HCT116 (cell line): ENCODE data around the gene RAB1A. TPM values are rescaled to one million over a fixed set of nuclear protein-coding genes. Genes with fewer than 3 reads are reported as not detected.

Experiments used
- ATAC-seq: fragments of 200-7000 bp; cut with Tn5 transposase; 2 replicates; pipeline ENCODE4 v1.9.1; 2020; ENCODE audit warnings: mild to moderate bottlenecking, moderate library complexity
- BruUV-seq: library from RNA; stranded (reverse); fragments of 400-500 nt; replicated peaks from 2 replicates; lab custom pipeline; 2021; lab: Mats Ljungman, UMichigan
- CTCF ChIA-PET: fragments of 300-600 bp; sonication (Branson Sonifier 250); formaldehyde crosslinking; loops from one replicate; lab custom pipeline; 2021; ENCODE audit warnings: antibody characterized with exemption; lab: Charles Lee
- POLR2A ChIA-PET: fragments of 300-600, 350-600 bp; sonication (Branson Sonifier 250); formaldehyde crosslinking; loops from one replicate; lab custom pipeline; 2021; ENCODE audit warnings: antibody characterized with exemption; lab: Charles Lee
- RAD21 ChIA-PET, 2 experiments: fragments of 300-600 bp; sonication (Branson Sonifier 250); formaldehyde crosslinking; loops; one replicate each; lab custom pipeline; 2023; ENCODE audit warnings: low total read pairs in 2 of 2; ENCODE audit not compliant: uncharacterized antibody in 2 of 2, unreplicated experiment in 2 of 2, low non-redundant PET in 1 of 2; lab: Charles Lee
- DNase-seq: peaks from one replicate; pipeline ENCODE4 v3.0.0-alpha.2; 2010; ENCODE audit warnings: low read depth, low spot score
- H2AFZ ChIP-seq: fragments of 200-600 bp; shearing (Covaris generic), sonication (generic); 2 replicates; pipeline ENCODE4 v1.6.1; 2017; ENCODE audit warnings: low read depth, mixed run types, mixed read lengths, antibody characterized with exemption, low read length; ENCODE audit not compliant: poor library complexity, severe bottlenecking
- H3K27ac ChIP-seq: 2 replicates; pipeline ENCODE4 v1.5.1; 2012; ENCODE audit warnings: low read depth, low read length
- H3K27me3 ChIP-seq: fragments of 200-600 bp; sonication (generic); 2 replicates; pipeline ENCODE4 v1.6.1; 2016; ENCODE audit warnings: mixed run types, low read length, mixed read lengths; ENCODE audit not compliant: insufficient read depth
- H3K36me3 ChIP-seq, 2 experiments: fragments of 200-500 bp in 1 of 2; fragments of 200-600 bp in 1 of 2; sonication (Bioruptor generic) in 1 of 2; sonication (generic) in 1 of 2; 2 replicates each; pipeline versions ENCODE4 v1.5.1 to v1.6.1; 2014 to 2016; ENCODE audit warnings: low read length in 2 of 2, inconsistent platforms in 1 of 2, mixed read lengths in 1 of 2, mixed run types in 1 of 2; ENCODE audit not compliant: insufficient read depth in 2 of 2, control insufficient read depth in 1 of 2
- H3K4me1 ChIP-seq, 2 experiments: fragments of 200-600 bp in 1 of 2; sonication (generic) in 1 of 2; 2 replicates each; pipeline versions ENCODE4 v1.5.1 to v1.6.1; 2012 to 2017; ENCODE audit warnings: low read length in 2 of 2, inconsistent platforms in 1 of 2, mild to moderate bottlenecking in 1 of 2, mixed read lengths in 1 of 2, mixed run types in 1 of 2, moderate library complexity in 1 of 2; ENCODE audit not compliant: insufficient read depth in 2 of 2, control insufficient read depth in 1 of 2
- H3K4me2 ChIP-seq: fragments of 200-600 bp; sonication (generic); 2 replicates; pipeline ENCODE4 v1.6.1; 2017; ENCODE audit warnings: mixed run types, low read length, mixed read lengths
- H3K4me3 ChIP-seq, 2 experiments: fragments of 200-600 bp in 1 of 2; sonication (generic) in 1 of 2; replicated peaks in 1 of 2; 2 replicates each; pipeline ENCODE4 v1.5.1; 2011 to 2016; ENCODE audit warnings: low read length in 2 of 2, control low read depth in 1 of 2, low read depth in 1 of 2, mild to moderate bottlenecking in 1 of 2, mixed read lengths in 1 of 2, mixed run types in 1 of 2
- H3K79me2 ChIP-seq: fragments of 200-600 bp; sonication (generic); 2 replicates; pipeline ENCODE4 v1.6.1; 2017; ENCODE audit warnings: mild to moderate bottlenecking, mixed run types, low read length, moderate library complexity, mixed read lengths; ENCODE audit not compliant: insufficient read depth
- H3K9ac ChIP-seq: fragments of 200-600 bp; sonication (generic); 2 replicates; pipeline ENCODE4 v1.6.1; 2016; ENCODE audit warnings: low read length, mixed read lengths
- H3K9me2 ChIP-seq: fragments of 200-600 bp; sonication (generic), shearing (Covaris generic); 2 replicates; pipeline ENCODE4 v1.6.1; 2017; ENCODE audit warnings: mixed run types, mild to moderate bottlenecking, moderate library complexity; ENCODE audit not compliant: insufficient read depth
- H3K9me3 ChIP-seq, 2 experiments: fragments of 200-500 bp in 1 of 2; fragments of 200-600 bp in 1 of 2; sonication (Bioruptor generic) in 1 of 2; sonication (generic) in 1 of 2; 2 replicates each; pipeline ENCODE4 v1.6.1; 2014 to 2017; ENCODE audit warnings: low read length in 2 of 2, mixed read lengths in 2 of 2, inconsistent platforms in 1 of 2, low read depth in 1 of 2, mild to moderate bottlenecking in 1 of 2, mixed run types in 1 of 2, moderate library complexity in 1 of 2; ENCODE audit not compliant: control insufficient read depth in 1 of 2, insufficient read depth in 1 of 2
- H4K20me1 ChIP-seq: fragments of 200-600 bp; sonication (generic), shearing (Covaris generic); 2 replicates; pipeline ENCODE4 v1.6.1; 2017; ENCODE audit warnings: mixed run types, mild to moderate bottlenecking, moderate library complexity; ENCODE audit not compliant: insufficient read depth
- ATF3 ChIP-seq: IDR thresholded peaks from 2 replicates; pipeline ENCODE4 v1.6.1; 2012
- CEBPB ChIP-seq: IDR thresholded peaks from 2 replicates; pipeline ENCODE4 v1.6.1; 2012; ENCODE audit warnings: low read depth
- CTCF ChIP-seq, 3 experiments: fragments of 200-600 bp in 1 of 3; sonication (generic) in 1 of 3; IDR thresholded peaks in 2 of 3; conservative IDR thresholded peaks in 1 of 3; 2 replicates each; pipeline ENCODE4 v1.5.1; 2012 to 2017; ENCODE audit warnings: low read depth in 2 of 3, low read length in 2 of 3, antibody characterized with exemption in 1 of 3, borderline replicate concordance in 1 of 3, control low read depth in 1 of 3, mild to moderate bottlenecking in 1 of 3, mixed read lengths in 1 of 3, mixed run types in 1 of 3, moderate library complexity in 1 of 3; ENCODE audit not compliant: insufficient read depth in 1 of 3
- EGR1 ChIP-seq: IDR thresholded peaks from 2 replicates; pipeline ENCODE4 v1.6.1; 2012; ENCODE audit warnings: low read depth
- EZH2phosphoT487 ChIP-seq: fragments of 200-600 bp; IDR thresholded peaks from 2 replicates; pipeline ENCODE4 v1.6.1; 2018; ENCODE audit warnings: antibody characterized with exemption, borderline replicate concordance
- FOSL1 ChIP-seq: IDR thresholded peaks from 2 replicates; pipeline ENCODE4 v1.6.1; 2012; ENCODE audit warnings: low read depth
- MAX ChIP-seq: IDR thresholded peaks from 2 replicates; pipeline ENCODE4 v1.6.1; 2012
- POLR2AphosphoS5 ChIP-seq: IDR thresholded peaks from 2 replicates; pipeline ENCODE4 v1.6.1; 2011; ENCODE audit warnings: mild to moderate bottlenecking, low read depth, low read length, moderate library complexity
- SIN3A ChIP-seq: IDR thresholded peaks from 2 replicates; pipeline ENCODE4 v1.6.1; 2012; ENCODE audit warnings: low read depth
- SP1 ChIP-seq: IDR thresholded peaks from 2 replicates; pipeline ENCODE4 v1.6.1; 2012; ENCODE audit warnings: low read depth
- ZNF274 ChIP-seq: fragments of 200-500 bp; sonication (Bioruptor generic); IDR thresholded peaks from 2 replicates; pipeline ENCODE4 v1.6.1; 2014; ENCODE audit warnings: mild to moderate bottlenecking, low read depth, low read length, inconsistent platforms
- intact Hi-C: fragments of 100-400 bp; cut with micrococcal nuclease; formaldehyde crosslinking; loops from 2 replicates; pipeline ENCODE4 v1.10.0; 2022
- total RNA-seq: library from RNA; stranded (reverse); gene quantifications from one replicate; pipeline ENCODE4 v1.2.1, GENCODE V29; 2021; ENCODE audit not compliant: unreplicated experiment

The RAB1A gene
- total RNA-seq, 1 experiment from 2014 or later, result 131 TPM

DNA sequence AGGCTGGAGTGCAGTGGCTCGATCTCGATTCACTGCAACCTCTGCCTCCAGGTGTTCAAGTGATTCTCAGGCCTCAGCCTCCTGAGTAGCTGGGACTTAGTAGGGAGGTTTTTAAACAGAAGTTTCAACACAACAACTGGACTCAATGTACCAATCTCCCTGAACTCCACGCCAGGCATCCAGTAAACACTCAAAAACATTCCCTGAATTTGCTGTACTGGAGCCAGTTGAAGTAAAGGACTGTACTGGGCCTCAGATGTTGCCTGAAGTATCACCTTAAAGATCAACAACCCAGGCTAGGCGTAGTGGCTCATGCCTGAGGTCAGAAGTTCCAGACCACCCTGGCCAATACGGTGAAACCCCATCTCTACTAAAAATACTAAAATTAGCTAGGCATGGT, 22.4 kb downstream of the RAB1A start:
- DNase-seq (no peak), ATAC-seq (no peak)
- peaks cover 99% of the 10 kb centered on the region for H3K79me2 ChIP-seq
- no peaks in the 10 kb centered on the region for H3K4me1 ChIP-seq
- intact Hi-C loops, result no loop called here
- ChIA-PET POLR2A (no interaction called here), RAD21 (no interaction called here), CTCF (no interaction called here)
- BruUV-seq, result no TSS peak
- H2AFZ ChIP-seq, result no peak overlapping the region
- H3K27me3 ChIP-seq, result no peaks in the 10 kb centered on the region
- H4K20me1 ChIP-seq, result peaks cover 9% of the 10 kb centered on the region
- H3K9me2 ChIP-seq, result no peaks in the 10 kb centered on the region
- H3K36me3 ChIP-seq, result peaks cover 0 to 10% of the 10 kb centered on the region in 2 experiments; a peak in 3 of 4 replicates
- H3K9ac ChIP-seq, result no peak overlapping the region
- TF ChIP-seq CTCF (IDR thresholded peaks at IDR 0.05 in 2 of 3, conservative IDR thresholded peaks at IDR 0.05 in 1 of 3; ENCODE audit: borderline replicate concordance in 1 of 3, insufficient read depth in 1 of 3, low read depth in 2 of 3, low read length in 2 of 3) (no peak), MAX (no peak), FOSL1 (no peak), ZNF274 (no peak), EGR1 (no peak), POLR2AphosphoS5 (no peak)
- H3K4me2 ChIP-seq, result no peak overlapping the region
- no peak overlapping the region for H3K27ac ChIP-seq
- no peaks in the 10 kb centered on the region for H3K9me3 ChIP-seq
- H3K4me3 ChIP-seq, result no peak overlapping the region

DNA sequence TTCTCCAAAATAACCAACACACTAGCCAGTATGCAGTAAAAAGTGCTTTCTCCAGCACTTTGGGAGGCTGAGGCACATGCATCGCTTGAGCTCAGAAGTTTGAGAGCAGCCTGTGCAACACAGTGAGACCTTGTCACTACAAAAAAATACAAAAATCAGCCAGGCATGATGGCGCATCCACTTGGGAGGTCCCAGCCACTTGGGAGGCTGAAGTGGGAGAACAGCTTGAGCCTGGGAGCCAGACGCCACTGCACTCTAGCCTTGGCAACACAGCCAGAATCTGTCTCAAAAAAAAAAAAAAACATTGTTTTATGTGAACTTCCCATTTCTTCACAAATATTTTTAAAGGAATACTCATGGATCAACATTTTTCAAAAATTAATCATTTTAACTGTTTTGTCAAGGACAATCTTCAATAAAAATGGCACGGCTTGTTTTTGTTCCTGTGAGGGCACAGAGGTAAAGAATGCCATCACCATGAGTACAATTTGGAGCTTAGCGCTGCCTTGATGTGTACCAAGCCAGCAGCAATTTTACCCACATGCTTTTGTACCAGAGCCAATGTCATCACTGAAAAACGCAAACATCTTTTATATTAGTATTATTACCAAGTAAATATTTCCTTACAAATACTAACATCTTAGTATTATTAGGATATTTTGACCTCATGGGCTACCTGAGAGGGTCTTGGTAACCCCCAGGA, 26.7 kb downstream of the RAB1A start:
- H2AFZ ChIP-seq, result no peak overlapping the region
- CTCF ChIA-PET, result no interaction called here
- ATAC-seq, result no peak
- no peak overlapping the region for H3K27ac ChIP-seq
- no peaks in the 10 kb centered on the region for H3K9me3 ChIP-seq
- no peak for DNase-seq
- no peak overlapping the region for H3K4me3 ChIP-seq
- peaks cover 12 to 22% of the 10 kb centered on the region in 2 experiments; a peak in 3 of 4 replicates for H3K36me3 ChIP-seq
- no peaks in the 10 kb centered on the region for H3K27me3 ChIP-seq
- peaks cover 93% of the 10 kb centered on the region for H3K79me2 ChIP-seq
- TF ChIP-seq EZH2phosphoT487, result no peak
- TF ChIP-seq SIN3A, result no peak
- no peak for TF ChIP-seq MAX
- TF ChIP-seq CEBPB, result no peak
- no peak for TF ChIP-seq EGR1
- TF ChIP-seq SP1, result no peak
- TF ChIP-seq ATF3, result no peak
- RAD21 ChIA-PET, result no interaction called here
- no peak overlapping the region for H3K9ac ChIP-seq
- peaks cover 8% of the 10 kb centered on the region; the same call in 1 of the 2 replicates for H4K20me1 ChIP-seq
- no peak overlapping the region for H3K4me2 ChIP-seq
- H3K4me1 ChIP-seq, result no peaks in the 10 kb centered on the region
- no peaks in the 10 kb centered on the region for H3K9me2 ChIP-seq
- intact Hi-C loops, result no loop called here
- POLR2A ChIA-PET, result interaction anchor here (0.7 kb wide), 1 partner anchor 27 kb away, joined by 6 read pairs; the partner anchor contains the start of gene RAB1A
- BruUV-seq, result no TSS peak
